ENCODE results near the gene LTN1.

Gene LTN1

GRCh38 chr21:28884481-28884880, 108.2 kb downstream of the LTN1 start:
- no peak for DNase-seq (ENCODE audit: low read depth in 3 of 3)

GRCh38 chr21:28883931-28884330, 108.7 kb downstream of the LTN1 start:
- no peak for DNase-seq (ENCODE audit: low read depth in 3 of 3)

GRCh38 chr21:28882345-28882744, 110.3 kb downstream of the LTN1 start:
- DNase-seq (ENCODE audit: low read depth in 3 of 3) = no peak

All from stimulated activated CD4-positive, alpha-beta T cell treated with anti-CD3 and anti-CD28 coated beads, TNF-alpha, amount 100 ng/mL, for 48 hours (primary cell).